Stimulated activated CD4-positive, alpha-beta T cell treated with anti-CD3 and anti-CD28 coated beads, Interleukin-15, amount 100 ng/mL, for 48 hours (primary cell): Measurements from ENCODE around the gene LGALS4.
A peak's percentile ranks its signal among the peaks of the same experiment; 100 is the strongest.
"Not testable (repeated sequence)": the region's sequence is repeated elsewhere in the genome, so short reads cannot be mapped to it uniquely, and the experiment has no call there.

ENCODE experiments used
- DNase-seq, 2 donors: peaks; one replicate each; pipeline ENCODE4 v3.0.0-alpha.2; 2020; ENCODE audit warnings: low read depth in 2 of 2

Gene LGALS4

DNA sequence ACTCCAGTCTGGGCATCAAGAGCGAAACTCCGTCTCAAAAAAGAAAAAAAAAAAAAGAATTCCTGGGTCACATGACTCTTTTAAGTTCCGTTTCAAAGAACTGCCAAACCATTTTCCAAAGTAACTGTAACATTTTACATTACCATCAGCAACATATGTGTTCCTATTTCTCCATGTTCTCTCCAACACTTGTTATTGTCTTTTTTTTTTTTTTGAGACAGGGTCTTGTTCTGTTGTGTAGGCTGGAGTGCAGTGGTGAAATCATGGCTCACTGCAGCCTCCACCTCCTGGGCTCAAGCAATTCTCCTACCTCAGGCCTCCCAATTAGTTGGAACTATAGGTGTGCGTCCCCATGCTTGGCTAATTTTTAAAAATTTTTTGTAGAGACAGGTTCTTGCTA, 17.2 kb downstream of the LGALS4 start:
- no peak for DNase-seq

DNA sequence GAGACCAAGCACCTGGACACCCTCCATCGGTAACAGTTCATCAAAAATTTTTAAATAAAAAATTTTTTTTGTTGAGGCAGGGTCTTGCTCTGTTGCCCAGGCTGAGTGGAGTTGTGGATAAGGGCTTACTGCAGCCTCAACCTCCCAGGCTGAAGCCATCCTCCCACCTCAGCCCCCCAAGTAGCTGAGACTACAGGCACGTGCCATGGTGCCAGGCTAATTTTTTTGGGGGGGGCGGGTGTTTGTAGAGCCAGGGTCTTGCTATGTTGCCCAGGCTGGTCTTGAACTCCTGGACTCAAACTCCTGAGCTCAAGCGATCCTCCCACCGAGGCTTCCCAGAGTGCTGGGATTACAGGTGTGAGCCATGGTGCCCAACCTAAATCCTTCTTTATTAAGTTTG, 19.1 kb downstream of the LGALS4 start:
- DNase-seq, result no peak

DNA sequence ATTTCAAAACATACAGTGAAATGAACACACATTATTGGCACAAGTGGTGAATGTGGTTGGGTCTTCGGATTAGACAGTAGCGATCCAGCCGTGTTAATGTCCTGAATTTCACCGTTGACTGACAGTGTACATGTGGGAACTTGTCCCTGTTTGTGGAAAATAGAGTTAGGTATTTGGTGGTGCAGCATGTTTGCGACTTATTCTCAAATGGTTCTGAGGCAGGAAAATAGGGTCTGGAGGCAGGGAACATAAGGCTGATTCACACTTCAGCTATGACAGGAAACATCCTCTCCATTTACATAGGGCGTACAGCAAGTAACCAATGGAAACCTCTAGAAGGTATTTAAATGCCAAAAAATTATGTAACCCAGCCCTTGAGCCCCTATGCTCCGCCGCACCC, 19.6 kb downstream of the LGALS4 start:
- DNase-seq, result no peak

DNA sequence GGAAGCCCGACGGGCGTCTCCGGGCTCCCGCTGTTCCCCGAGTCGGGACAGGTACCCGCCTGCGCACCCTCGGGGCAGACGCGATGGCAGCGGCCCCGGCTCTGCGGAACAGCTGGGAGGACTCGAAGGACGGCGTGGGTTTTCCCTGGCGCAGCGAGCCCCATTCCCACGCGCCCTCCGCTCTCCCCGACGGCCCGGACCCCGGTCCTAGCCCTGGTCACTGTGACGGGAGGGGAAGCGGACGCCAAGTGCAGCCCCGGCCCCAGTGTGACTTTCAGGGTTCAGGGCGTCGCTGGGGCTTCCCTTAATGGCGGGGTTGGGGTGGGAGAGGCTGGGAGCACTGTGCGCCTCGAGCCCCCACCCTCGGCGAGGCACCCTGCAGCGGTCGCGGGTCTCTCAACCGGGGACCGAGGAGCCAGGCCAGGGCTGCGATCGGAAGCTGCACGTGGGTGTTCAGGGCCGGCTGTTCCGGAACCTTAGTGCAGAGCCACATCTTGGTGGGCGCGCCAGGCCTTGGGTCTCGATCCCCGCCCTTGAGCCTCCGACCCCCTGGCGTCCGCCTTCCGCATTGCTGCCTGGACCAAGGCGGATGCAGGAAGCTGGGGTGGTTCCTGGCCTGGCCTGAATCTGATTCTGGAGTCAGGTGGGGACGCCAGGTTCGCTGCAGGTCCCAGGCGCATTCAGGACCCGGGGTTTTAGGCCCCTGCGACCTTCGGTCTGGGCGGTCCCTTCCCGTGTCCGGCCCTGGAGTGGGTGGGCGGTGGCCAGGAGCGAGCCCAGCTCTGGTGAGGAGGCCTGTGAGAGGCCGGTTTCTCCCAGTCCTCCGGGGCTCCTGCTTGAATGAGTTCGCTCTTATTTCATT, 20.3 kb downstream of the LGALS4 start:
- peak in 1 of 2 donors; percentile 30 for DNase-seq

DNA sequence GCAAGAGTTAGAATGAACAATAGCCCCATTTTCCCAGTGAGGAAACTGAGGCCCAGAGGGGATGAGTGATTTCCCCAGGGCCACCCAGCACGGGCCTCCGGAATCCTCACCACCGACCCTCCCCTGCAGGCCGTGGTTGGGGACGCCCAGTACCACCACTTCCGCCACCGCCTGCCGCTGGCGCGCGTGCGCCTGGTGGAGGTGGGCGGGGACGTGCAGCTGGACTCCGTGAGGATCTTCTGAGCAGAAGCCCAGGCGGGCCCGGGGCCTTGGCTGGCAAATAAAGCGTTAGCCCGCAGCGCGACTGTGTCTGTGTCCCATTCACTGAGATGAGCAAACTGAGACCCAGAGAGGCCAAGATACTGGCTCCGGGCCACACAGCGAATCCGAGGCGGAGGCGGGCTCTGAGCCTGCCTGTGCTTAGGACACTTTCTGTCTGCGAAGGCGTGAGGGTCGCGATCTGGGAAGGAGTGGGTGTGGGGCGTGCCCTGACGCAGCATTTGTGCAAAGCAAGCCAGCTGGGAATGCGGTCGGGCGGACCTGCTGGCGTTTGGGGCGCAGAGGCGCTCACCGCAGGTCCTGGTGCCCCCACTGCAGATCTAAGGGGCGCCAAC, 21.2 kb downstream of the LGALS4 start:
- DNase-seq, result not testable (repeated sequence)

DNA sequence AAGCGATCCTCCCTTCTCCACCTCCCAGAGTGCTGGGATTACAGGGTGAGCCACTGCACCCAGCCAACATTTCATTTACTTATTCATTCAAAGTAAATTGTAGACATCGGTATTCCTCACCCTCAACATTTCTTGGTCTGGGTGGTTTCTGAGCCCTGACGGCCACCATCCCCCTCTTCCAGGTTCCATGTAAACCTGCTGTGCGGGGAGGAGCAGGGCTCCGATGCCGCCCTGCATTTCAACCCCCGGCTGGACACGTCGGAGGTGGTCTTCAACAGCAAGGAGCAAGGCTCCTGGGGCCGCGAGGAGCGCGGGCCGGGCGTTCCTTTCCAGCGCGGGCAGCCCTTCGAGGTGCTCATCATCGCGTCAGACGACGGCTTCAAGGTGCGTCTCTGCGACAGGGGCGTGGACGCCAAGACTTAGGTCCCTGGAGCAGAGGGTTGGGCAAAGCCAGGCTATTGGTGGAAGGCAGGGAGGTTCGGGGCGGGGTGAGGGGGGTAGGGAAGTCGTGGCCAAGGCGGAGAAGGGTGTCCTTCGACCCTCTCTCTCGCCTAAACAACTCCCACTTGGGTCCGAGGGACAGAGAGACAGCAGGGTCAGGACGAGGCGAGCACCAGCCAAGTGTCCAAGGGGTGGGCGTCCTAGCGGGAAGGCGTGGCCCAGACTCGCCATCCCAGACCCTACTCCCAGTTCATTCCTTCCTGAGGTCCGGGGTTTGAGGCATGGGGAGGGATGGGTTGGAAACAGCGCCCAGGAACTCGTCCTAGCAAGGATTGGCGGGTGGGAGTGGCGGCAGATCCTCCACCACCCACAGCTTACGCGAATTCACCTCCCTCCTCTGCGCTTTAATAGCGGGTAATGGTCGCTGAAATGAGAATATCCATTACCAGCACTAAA, 22.0 kb downstream of the LGALS4 start:
- DNase-seq, result not testable (repeated sequence)

DNA sequence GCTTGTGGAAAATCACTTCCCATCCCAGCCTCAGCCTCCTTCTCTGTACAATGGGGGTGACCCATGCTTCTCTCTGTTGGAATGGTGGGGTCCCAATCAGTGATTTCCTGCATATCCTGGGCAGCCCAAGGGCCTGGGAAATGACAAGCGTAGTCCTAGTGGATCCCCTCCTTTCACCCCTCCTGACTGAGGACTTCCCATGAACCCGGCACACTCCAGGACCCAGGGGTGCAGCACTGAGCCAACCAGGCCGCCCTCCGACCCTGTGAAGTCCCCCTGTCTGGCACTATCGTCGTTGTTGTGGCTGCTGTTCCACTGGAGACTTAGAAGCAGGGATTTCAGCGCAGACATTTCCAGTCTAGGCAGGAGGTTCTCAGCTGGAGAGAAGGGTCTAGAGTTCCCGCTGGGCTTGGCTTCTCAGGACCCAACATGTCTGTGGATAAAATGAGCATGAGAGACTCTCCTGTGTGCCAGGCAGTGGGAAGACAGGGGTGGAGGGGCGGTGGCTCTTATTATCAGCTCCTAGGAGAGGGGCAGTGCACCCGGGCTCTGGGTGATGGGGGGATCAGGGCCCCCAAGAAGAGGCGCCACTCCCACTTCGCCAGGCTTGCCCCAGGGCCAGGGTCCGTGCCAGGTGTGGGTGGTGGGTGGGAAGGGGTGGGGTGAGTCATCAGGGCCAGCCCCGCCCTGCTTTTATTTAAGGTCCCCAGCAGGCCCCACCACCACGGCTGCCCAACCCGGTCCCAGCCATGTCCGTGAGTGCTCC, 24.1 kb downstream of the LGALS4 start, which contains the start of gene LGALS7B:
Gene LGALS7B, plus strand, starts transcription at position 723 of the 766 bp plus-strand sequence. Its CDS starts 27 bp downstream, at position 750.
- DNase-seq, result no peak

DNA sequence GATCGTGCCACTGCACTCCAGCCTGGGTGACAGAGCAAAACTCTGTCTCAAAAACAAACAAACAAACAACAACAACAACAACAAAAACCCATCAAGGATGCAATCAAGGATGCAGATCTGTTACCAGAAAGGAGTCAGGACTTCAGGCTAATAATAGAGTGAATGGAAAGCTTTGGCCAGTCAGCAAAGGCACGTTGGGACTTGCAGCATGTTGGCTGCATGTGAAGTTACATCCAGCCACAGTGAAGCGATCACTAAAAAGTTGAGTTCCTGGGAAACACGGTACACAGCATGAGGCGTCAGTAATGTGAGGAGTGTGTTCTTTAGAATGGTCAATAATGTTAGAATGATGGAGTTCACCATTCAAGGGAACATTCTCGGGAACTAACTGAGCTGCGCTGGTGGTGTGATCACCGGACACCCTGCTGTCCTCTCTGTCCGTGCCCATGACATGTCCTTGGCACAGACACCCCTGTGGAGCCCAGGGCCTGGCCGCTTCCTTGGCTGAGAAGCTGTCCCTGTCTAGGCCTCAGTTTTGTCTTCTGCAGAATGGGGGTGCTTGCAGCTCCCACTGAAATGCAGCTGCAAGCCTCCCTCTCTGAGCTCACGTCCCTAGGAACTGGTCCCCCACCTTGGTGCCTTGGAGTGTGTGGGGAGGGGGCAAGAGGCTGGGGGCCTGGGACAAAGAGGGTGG, 26.0 kb downstream of the LGALS4 start:
- DNase-seq, result no peak

DNA sequence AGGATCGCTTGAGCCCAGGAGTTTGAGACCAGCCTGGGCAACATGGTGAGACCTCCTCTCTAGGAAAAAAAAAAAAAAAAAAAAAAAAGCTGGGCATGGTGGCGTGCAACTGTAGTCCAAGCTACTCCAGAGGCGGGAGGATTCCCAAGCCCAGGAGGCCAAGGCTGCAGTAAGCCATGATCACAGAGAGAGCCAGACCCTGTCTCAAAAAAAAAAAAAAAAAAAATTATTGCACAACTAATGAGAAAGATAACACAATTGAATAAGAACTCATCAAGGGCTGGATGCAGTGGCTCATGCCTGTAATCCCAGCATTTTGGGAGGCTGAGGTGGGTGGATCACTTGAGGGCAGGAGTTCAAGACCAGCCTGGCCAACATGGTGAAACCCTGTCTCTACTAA, 26.7 kb downstream of the LGALS4 start:
- not testable (repeated sequence) for DNase-seq

DNA sequence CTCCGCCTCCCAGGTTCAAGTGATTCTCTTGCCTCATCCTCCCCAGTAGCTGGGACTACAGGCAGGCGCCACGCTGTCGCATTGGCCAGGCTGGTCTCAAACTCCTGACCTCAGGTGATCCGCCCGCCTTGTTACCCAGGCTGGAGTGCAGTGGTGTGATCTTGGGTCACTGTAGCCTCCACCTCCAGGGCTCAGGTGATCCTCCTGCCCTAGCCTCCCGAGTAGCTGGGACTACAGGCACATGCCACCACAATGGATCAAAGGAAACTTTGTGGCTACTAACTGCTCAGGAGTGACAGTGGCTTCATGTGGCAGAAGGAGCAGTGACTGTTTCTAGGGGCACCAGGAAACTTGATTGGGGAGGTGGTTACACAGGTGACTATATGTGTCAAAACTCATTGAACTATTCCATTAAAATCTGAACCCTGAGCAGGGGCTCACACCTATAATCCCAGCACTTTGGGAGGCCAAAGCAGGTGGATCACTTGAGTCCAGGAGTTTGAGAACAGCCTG, 27.5 kb downstream of the LGALS4 start:
- no peak for DNase-seq

DNA sequence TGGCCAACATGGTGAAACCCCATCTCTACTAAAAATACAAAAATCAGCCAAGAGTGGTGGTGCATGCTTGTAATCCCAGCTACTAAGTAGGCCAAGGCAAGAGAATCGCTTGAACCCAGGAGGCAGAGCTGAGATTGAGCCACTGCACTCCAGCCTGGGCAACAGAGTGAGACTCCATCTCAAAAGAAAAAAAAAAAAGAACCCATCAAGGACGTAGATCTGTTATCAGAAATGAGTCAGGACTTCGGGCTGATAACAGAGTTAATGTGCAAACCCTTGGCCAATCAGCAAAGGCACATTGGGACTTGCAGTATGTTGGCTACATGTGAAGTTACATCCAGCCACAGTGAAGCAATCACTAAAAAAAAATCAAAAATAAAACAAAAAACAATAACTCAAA, 28.5 kb downstream of the LGALS4 start:
- no peak for DNase-seq

DNA sequence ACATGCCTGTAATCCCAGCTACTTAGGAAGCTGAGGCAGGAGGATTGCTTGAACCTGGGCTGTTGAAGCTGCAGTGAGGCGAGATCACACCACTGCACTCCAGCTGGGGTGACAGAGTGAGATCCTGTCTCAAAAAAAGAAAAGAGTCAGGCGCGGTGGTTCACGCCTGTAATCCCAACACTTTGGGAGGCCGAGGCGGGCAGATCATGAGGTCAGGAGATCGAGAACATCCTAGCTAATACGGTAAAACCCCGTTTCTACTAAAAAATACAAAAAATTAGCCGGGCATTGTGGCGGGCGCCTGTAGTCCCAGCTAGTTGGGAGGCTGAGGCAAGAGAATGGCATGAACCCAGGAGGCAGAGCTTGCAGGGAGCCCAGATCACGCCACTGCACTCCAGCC, 30.5 kb downstream of the LGALS4 start:
- DNase-seq, result not testable (repeated sequence)

DNA sequence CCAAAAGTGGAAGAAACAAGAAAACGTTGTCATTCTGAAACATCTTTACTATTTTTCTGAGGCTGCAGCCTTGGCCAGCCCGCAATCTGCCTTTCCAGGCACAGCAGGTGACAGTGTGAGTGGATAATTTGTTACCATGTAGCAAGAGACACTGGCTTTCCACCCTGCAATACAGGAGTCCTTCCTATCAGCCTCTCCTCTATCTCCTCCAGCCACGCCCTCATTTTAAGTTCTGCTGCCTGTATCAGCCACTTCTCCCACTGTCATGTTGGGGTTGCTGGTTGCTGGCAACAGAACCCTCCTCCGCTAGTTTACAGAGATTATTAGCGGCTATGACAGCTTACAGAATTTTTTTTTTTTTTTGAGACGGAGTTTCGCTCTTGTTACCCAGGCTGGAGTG, 31.7 kb downstream of the LGALS4 start:
- DNase-seq, result no peak

DNA sequence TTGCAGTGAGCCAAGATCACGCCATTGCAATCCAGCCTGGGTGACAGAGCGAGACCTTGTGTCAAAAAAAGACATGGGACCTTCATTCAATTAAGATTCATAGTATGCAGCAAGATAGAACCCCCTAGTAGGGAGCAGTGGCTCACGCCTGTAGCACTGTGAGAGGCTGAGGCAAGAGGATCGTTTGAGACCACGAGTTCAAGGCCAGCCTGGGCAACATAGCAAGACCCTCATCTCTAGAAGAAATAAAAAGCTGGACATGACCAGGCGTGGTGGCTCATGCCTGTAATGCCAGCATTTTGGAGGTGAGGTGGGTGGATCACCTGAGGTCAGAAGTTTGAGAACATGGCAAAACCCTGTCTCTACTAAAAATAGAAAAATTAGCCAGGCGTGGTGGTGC, 32.3 kb downstream of the LGALS4 start:
- no peak for DNase-seq

DNA sequence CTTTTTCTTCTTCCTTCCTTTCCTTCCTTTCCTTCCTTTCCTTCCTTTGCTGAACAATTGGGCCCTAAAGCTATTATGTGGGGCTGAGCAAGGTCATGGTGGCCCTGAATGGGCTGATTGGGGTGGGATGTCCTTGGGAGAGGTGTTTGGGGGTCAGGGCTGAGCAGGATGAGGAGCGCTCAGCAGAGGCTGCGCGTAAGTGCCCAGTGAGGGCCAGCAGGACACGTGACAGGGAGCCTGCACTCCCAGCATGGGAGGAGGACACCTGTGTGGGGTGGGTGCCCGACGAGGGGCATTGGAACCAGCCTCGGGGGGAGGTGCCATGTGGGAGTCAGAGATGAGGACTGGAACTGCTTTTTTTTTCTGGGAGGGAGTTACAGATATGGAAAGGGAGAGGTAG, 34.0 kb downstream of the LGALS4 start:
- no peak for DNase-seq

DNA sequence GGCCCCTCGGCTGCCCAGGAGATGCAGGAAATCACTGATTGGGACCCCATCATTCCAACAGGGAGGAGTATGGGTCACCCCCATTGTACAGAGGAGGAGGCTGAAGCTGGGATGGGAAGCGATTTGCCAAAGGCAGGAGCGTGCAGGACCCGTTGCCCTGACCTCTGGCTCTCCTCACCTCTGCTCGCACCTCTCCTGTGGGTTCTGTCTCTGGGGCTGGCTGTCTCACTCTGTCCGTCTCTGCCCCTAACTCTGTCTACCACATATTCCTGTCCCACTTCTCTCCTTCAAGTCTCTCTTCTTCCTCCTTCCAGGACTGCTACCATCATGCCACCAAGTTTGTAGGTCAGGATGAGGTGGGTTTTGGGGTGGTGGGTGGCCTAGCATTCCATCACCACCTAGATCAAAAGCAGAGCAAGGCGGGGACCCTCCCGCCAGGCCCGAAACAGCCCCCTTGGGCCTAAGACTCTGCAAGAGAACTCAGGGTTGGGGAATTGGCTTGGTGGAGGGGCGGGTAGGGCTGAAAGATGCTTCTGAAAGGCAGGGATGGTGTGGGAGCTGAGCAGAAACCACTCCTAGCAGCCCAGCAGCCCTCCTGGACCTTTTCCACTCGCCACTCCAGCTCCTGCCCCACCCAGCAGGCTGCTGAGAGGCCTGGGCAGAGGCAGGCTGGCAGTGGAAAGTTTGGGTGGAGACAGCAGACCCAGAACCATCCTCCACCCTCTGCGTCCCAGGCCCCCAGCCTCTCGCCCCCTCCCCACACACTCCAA, 38.4 kb downstream of the LGALS4 start:
- DNase-seq, result no peak

DNA sequence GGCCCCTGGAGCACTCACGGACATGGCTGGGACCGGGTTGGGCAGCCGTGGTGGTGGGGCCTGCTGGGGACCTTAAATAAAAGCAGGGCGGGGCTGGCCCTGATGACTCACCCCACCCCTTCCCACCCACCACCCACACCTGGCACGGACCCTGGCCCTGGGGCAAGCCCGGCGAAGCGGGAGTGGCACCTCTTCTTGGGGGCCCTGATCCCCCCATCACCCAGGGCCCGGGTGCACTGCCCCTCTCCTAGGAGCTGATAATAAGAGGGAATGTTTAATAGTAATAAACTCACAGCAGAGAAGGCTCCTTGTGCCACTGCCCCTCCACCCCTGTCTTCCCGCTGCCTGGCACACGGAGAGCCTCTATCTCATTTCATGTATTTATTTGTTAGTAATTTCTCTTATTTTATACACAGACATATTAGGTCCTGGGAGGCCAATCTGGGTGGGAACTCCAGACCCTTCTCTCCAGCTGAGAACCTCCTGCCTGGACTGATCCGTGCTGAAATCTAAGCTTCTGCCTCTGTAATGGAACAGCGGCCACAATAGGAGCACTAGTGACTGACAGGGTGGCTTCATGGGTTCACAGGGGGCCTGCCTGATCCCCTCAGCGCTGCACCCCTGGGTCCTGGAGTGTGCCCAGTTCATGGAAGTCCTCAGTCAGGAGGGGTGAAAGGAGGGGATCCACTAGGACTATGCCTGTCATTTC, 39.1 kb downstream of the LGALS4 start, which contains the start of gene LGALS7:
Gene LGALS7, minus strand, starts transcription at position 49 of the 709 bp plus-strand sequence. Its CDS starts 25 bp downstream, at position 24.
- DNase-seq, result no peak

DNA sequence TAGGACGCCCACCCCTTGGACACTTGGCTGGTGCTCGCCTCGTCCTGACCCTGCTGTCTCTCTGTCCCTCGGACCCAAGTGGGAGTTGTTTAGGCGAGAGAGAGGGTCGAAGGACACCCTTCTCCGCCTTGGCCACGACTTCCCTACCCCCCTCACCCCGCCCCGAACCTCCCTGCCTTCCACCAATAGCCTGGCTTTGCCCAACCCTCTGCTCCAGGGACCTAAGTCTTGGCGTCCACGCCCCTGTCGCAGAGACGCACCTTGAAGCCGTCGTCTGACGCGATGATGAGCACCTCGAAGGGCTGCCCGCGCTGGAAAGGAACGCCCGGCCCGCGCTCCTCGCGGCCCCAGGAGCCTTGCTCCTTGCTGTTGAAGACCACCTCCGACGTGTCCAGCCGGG, 41.2 kb downstream of the LGALS4 start:
- not testable (repeated sequence) for DNase-seq

DNA sequence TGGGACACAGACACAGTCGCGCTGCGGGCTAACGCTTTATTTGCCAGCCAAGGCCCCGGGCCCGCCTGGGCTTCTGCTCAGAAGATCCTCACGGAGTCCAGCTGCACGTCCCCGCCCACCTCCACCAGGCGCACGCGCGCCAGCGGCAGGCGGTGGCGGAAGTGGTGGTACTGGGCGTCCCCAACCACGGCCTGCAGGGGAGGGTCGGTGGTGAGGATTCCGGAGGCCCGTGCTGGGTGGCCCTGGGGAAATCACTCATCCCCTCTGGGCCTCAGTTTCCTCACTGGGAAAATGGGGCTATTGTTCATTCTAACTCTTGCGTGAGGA, 41.8 kb downstream of the LGALS4 start:
- not testable (repeated sequence) for DNase-seq
